NCI-H345 treated with DMSO at 0.1 percent for 48 hours (cell line): ENCODE results near the gene CHPT1.
A peak's percentile ranks its signal among the peaks of the same experiment; 100 is the strongest.

Experiments used
- DNase-seq: peaks from one replicate; lab custom pipeline; 2025; ENCODE audit not compliant: unreplicated experiment; lab: John Stamatoyannopoulos, UW

Gene CHPT1

DNA sequence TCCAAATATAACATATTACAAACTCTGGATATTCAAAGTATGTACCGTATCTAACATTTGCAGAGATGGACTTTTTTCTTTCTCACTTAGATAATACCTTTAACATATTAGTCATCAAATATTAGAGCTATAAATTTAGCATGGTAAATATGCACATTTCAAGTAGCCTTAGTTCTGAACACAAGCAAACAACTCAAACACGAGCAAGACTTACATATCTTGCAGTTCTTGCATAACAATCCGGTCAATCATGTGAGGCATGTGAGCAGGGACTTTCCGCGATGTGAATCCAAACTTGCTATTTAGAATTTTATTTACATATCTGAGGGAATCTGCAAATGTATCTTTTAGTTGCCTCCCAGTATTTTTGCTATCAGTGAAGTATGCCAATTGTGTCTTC, 63.9 kb downstream of the CHPT1 start:
- DNase-seq, result no peak

DNA sequence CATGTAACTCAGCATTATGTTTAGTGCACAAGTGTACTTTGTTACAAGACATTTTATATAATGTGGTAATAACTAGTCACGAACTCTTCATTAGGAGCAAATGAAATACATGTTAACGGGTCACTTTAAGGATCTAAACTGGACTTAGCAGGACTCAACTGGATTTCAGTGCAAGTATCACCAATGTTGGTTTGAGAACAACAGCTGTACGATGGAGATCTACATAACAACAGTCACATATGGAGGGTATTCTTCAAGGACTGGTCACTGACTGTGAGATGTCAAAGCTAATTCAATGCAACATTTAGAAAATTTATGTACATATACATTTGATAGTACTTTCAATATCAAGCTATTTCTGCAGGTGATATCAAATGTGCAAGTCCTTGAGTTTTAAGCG, 64.3 kb downstream of the CHPT1 start:
- DNase-seq, result no peak

- no peak for DNase-seq
Observed at GRCh38 chr12:101763246-101763931, 65.9 kb downstream of the CHPT1 start.

GRCh38 chr12:101764051-101764792, 66.8 kb downstream of the CHPT1 start:
- no peak for DNase-seq

DNA sequence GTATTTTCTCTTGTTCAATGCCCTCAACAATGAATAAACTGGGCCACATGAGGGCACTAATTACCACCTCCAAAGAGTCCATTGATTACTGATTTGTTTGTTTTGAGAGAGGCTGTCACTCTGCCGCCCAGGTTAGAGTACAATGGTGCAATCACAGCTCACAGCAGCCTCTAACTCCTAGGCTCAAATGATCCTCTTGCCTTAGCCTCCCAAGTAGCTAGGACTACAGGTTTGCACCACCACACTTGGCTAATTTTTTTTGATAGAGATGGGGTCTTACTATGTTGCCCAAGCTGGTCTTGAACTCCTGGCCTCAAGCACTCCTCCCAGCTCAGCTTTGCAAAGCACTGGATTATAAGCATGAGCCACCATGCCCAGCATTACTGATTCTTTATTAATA, 70.1 kb downstream of the CHPT1 start:
- no peak for DNase-seq

DNA sequence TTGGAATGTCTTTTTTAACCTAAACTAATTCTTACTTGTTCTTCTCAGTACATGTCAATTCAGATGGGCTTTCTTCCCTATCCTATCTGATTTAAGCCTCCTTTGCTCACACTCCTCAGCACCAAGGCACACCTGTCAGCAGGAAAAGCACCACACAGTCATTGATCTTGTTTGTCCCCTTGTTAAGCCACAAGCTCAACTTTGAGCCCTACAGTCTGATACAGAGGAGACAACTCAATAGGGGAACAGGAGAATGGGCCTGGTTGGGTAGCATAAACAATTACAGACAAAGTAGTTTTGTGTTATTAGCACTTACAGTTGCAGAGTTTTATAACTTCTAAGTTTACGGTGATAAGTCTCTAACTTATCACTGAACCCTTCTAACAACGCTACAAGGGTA, 71.3 kb downstream of the CHPT1 start:
- no peak for DNase-seq

DNA sequence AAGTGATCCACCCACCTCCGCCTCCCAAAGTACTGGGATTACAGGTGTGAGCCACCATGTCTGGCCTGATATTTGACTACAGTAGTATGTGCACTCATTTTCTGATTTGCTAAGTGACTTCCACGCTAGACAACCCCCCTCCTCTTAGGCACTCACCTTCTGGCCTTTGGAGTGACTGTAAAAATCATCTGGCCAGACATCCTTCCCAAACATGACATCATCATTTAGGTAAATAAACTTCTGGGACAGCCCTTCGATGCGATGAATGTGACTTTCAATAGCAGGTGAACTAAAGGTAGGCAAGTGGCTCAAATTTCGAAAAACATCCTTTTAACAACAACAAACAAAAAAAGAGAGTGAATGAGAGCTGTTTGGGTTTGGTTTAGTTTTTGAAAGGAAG, 72.4 kb downstream of the CHPT1 start:
- DNase-seq, result no peak

DNA sequence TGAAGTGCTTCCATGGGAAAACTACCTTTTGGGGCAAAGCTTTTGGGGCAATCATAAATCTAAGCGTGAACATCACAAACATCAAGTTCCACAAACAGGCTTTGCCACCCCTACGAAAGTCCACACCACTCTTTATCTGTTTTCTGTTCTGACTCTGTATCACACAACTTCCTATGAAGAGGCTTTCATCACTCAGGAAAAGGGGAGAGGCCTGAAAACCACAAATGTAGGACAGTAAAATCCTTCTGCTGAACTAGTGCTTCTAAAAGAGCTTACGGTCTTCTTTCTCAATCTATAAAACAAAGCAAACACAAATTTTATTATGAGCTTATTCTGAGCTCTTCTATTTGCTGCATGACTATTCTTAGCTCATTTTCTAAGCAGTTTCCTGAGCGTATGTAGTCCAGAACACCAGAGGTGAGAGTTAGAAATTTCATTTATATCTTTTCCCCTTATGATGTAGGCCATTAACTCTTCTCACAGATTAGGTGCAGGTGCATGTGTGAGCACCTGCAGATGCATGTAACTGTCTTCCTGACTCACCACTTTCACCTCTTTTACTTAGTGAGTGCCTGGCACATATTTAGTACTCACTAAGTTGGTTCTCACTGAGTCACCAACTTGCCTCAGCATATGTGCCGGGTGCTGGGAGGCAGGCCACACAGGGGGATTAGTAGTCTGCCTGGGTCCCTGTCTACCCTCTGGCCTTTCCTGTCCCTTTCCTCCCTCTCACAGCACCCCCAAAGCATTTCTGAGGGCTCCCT, 74.8 kb downstream of the CHPT1 start:
- no peak for DNase-seq

GRCh38 chr12:101773650-101774162, 76.3 kb downstream of the CHPT1 start:
- peak; percentile 35 for DNase-seq

DNA sequence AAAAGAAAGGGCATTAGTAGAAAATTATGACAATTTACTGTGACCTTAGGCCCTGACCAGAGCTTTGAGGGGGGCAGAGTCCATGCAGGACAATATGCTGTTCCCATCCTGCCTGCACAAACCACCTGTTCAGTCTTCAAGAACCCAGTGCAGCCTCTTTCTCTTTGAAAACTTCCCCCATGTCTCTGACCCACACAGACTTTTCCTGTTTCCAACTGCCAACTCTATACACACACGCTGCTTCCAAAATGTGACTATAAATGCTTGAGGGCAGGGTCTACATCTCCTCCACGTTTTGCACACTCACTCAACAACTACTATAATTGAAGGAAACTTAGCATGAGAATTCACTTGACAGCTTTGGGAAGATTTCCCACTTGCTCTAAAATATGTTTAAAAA, 78.4 kb downstream of the CHPT1 start:
- no peak for DNase-seq

- DNase-seq, result no peak
Observed at GRCh38 chr12:101777485-101777884, 80.0 kb downstream of the CHPT1 start.

GRCh38 chr12:101777978-101778377, 80.5 kb downstream of the CHPT1 start:
- no peak for DNase-seq
